ENCODE measurements around the gene ENGASE.

The ENGASE gene

DNA sequence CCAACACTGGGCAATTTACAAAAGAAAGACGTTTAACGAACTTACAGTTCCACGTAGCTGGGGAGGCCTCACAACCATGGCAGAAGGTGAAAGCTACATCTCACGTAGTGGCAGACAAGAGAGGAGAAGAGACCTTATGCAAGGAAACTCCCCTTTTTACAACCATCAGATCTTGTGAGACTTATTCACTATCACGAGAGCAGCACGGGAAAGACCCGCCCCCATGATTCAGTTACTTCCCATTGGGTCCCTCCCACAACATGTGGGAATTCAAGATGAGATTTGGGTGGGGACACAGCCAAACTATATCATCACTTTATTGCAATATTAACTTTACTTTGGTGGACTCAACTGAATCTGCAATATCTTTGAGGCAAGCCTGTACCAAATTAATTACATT is 11.9 kb upstream of the ENGASE start:
- no peak for DNase-seq (ENCODE audit: low spot score)
- POLR2A ChIA-PET (ENCODE audit: low non-redundant PET): no interaction called here
- H3K27ac ChIP-seq: no peak overlapping the region
- TF ChIP-seq CTCF (conservative IDR thresholded peaks at IDR 0.05; ENCODE audit: low read depth): no peak
- CTCF ChIA-PET: no interaction called here

GRCh38 chr17:79064026-79064425 is 10.6 kb upstream of the ENGASE start:
- CTCF ChIA-PET: no interaction called here

DNA sequence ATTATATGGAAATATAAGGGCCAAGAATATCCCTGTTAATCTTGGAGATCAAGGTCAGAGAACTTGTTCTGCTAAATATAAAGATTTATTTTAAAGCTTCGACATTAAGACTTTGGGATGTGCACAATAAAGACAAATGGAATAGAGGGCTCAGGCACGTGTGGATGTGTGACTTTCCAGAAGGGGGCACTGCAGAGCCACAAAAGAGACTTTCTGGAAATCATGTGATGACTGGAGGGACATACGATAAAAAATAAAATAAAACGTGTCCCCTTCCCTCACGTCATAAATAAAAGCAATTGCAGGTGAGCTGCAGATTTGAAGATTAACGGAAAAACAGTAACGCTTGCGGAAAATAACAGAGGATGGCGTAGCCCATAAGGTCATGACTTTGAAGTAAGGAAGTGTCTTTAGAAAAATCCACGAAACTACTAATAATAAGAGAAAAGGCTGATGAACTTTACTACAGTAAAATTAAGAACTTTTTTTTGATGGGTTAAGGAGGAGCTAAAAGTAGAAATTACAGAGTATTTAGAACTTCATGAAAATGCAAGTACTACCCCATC is 9.4 kb upstream of the ENGASE start:
- H3K27ac ChIP-seq: no peak overlapping the region
- no peak; the same call in 1 of the 2 replicates for TF ChIP-seq CTCF (conservative IDR thresholded peaks at IDR 0.05; ENCODE audit: low read depth)
- ChIA-PET CTCF (interaction anchor here (0.6 to 0.9 kb wide), 3 partner anchors 20 to 332 kb away, joined by 3 to 4 read pairs (median 3); no protein-coding TSS in a partner anchor), POLR2A (ENCODE audit: low non-redundant PET) (no interaction called here)
- no peak for DNase-seq (ENCODE audit: low spot score)

More at GRCh38 chr17:79064026-79064425, 10.6 kb upstream of the ENGASE start:
- no peak overlapping the region for H3K27ac ChIP-seq
- no peak for TF ChIP-seq CTCF (conservative IDR thresholded peaks at IDR 0.05; ENCODE audit: low read depth)
- DNase-seq (ENCODE audit: low spot score): no peak
- POLR2A ChIA-PET (ENCODE audit: low non-redundant PET): no interaction called here

GRCh38 chr17:79066963-79067362 is 7.7 kb upstream of the ENGASE start:
- no peak for TF ChIP-seq CTCF (conservative IDR thresholded peaks at IDR 0.05; ENCODE audit: low read depth)
- ChIA-PET POLR2A (ENCODE audit: low non-redundant PET) (interaction anchor here (0.8 kb wide), 1 partner anchor 31 kb away, joined by 4 read pairs; no protein-coding TSS in a partner anchor), CTCF (interaction anchor here (0.7 to 1.3 kb wide), 2 partner anchors 16 to 937 kb away, joined by 3 read pairs; no protein-coding TSS in a partner anchor)
- DNase-seq (ENCODE audit: low spot score): no peak
- no peak overlapping the region for H3K27ac ChIP-seq

DNA sequence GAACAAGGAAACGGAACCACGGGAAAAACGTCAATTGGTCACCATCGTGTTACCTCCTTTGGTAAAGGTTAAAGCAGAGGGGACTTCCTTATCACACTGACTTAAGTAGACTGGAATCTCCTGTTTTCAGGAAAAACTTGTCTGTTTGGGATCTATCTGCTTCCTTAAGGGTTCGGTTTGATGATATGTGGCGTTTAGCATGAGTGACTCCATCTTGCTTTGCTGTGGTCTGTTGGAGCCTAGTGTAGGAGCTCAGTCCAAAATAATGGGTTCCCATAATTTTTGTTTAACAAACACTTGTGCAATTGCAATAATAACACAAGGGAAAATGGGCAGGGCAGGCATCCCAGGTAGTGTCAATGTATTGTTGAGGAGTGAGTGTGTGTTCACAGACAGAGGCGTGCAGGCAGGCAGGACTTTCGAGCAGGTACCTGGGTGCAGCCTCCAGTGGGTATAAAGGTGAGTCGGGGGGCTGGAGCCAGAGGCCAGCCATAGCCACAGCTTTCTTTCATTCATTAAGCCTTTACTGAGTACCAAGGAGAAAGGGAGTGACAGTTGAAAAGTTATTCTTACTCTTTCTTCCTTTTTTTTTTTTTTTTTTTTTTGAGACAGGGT is 4.3 kb upstream of the ENGASE start:
- POLR2A ChIA-PET (ENCODE audit: low non-redundant PET): interaction anchor here (0.6 kb wide), 1 partner anchor 9 kb away, joined by 5 read pairs; no protein-coding TSS in a partner anchor
- no peak for DNase-seq (ENCODE audit: low spot score)
- TF ChIP-seq CTCF (conservative IDR thresholded peaks at IDR 0.05; ENCODE audit: low read depth): no peak
- H3K27ac ChIP-seq: no peak overlapping the region
- CTCF ChIA-PET: no interaction called here

- ChIA-PET CTCF (interaction anchor here (0.6 kb wide), 1 partner anchor 10 kb away, joined by 5 read pairs; no protein-coding TSS in a partner anchor), POLR2A (ENCODE audit: low non-redundant PET) (no interaction called here)
- no peak for DNase-seq (ENCODE audit: low spot score)
- H3K27ac ChIP-seq: no peak overlapping the region
- no peak for TF ChIP-seq CTCF (conservative IDR thresholded peaks at IDR 0.05; ENCODE audit: low read depth)
These were observed 3.4 kb upstream of the ENGASE start for GRCh38 chr17:79071161-79071740.
